SH-SY5Y (cell line): ENCODE data around the gene TCEAL7.

Experiments used
- GATA2 ChIP-seq: IDR thresholded peaks from 2 replicates; pipeline ENCODE4 v1.6.1; 2011; ENCODE audit warnings: mild to moderate bottlenecking, low read depth, low read length
- GATA3 ChIP-seq: IDR thresholded peaks from 2 replicates; pipeline ENCODE4 v1.6.1; 2011; ENCODE audit warnings: low read depth, mild to moderate bottlenecking, low read length, moderate library complexity

Gene TCEAL7

GRCh38 chrX:103329991-103330390 lies at the start of gene TCEAL7:
TSS of gene TCEAL7 (plus strand) at chrX:103330239. CDS start at chrX:103331404, 1,165 bp downstream.
- TF ChIP-seq GATA3 (no peak), GATA2 (no peak)

GRCh38 chrX:103293118-103293517 lies 36.9 kb upstream of the TCEAL7 start:
- no peak for TF ChIP-seq GATA3
- TF ChIP-seq GATA2 = no peak

- TF ChIP-seq GATA3 (no peak), GATA2 (no peak)
These were observed 25.3 kb upstream of the TCEAL7 start for GRCh38 chrX:103304705-103305104.

GRCh38 chrX:103309860-103310554 lies 20.0 kb upstream of the TCEAL7 start:
- no peak for TF ChIP-seq GATA3

GRCh38 chrX:103310555-103311398 lies 19.3 kb upstream of the TCEAL7 start, which contains the start of gene BEX2:
TSS of gene BEX2 (minus strand) at chrX:103310990. CDS start at chrX:103309976, 1,014 bp downstream.
- TF ChIP-seq GATA3 (no peak), GATA2 (no peak)

GRCh38 chrX:103311399-103311780 lies 18.6 kb upstream of the TCEAL7 start:
- TF ChIP-seq GATA3 (no peak), GATA2 (no peak)

- no peak for TF ChIP-seq GATA3
- peak; percentile 22; the same call in 1 of the 2 replicates for TF ChIP-seq GATA2
These were observed 746 bp downstream of the TCEAL7 start for GRCh38 chrX:103330681-103331288.

- TF ChIP-seq GATA2 (no peak), GATA3 (no peak)
These were observed 8.6 kb downstream of the TCEAL7 start for GRCh38 chrX:103338663-103339062.

- TF ChIP-seq GATA3 (no peak), GATA2 (no peak)
These were observed 13.1 kb downstream of the TCEAL7 start for GRCh38 chrX:103343105-103343504.

- TF ChIP-seq GATA3 (no peak), GATA2 (no peak)
These were observed 14.6 kb downstream of the TCEAL7 start for GRCh38 chrX:103344606-103345005.

GRCh38 chrX:103347682-103348397 lies 17.8 kb downstream of the TCEAL7 start:
- TF ChIP-seq GATA3 (no peak), GATA2 (no peak)

- no peak for TF ChIP-seq GATA2
- TF ChIP-seq GATA3 = no peak
These were observed 26.2 kb downstream of the TCEAL7 start, which contains the start of gene TCEAL9 for GRCh38 chrX:103356130-103356798. TSS of gene TCEAL9 (plus strand) at chrX:103356506. CDS start at chrX:103357685, 1,179 bp downstream.

- TF ChIP-seq GATA3 (no peak), GATA2 (no peak)
These were observed 26.8 kb downstream of the TCEAL7 start for GRCh38 chrX:103356858-103357257.
